Mesothelial cell of epicardium (in vitro differentiated cells): ENCODE results near the gene NOLC1. TPM values are rescaled to one million over a fixed set of nuclear protein-coding genes. Genes with fewer than 3 reads are reported as not detected.

Experiments
- DNase-seq, 2 experiments: peaks; one replicate each; pipeline ENCODE4 v3.0.0; 2021; ENCODE audit warnings: low spot score in 2 of 2; ENCODE audit not compliant: unreplicated experiment in 2 of 2
- H3K27ac Mint-ChIP-seq: 2 replicates; pipeline ENCODE4 v1.8.0; 2021; ENCODE audit warnings: mixed read lengths
- H3K27me3 Mint-ChIP-seq: 2 replicates; pipeline ENCODE4 v1.8.0; 2021; ENCODE audit warnings: low read depth, mixed read lengths
- H3K36me3 Mint-ChIP-seq: 2 replicates; pipeline ENCODE4 v1.8.0; 2021; ENCODE audit warnings: mixed read lengths
- H3K4me1 Mint-ChIP-seq: 2 replicates; pipeline ENCODE4 v1.8.0; 2021; ENCODE audit warnings: mixed read lengths
- H3K4me3 Mint-ChIP-seq: 2 replicates; pipeline ENCODE4 v1.8.0; 2021; ENCODE audit warnings: mild to moderate bottlenecking, moderate library complexity, mixed read lengths
- H3K9me3 Mint-ChIP-seq: 2 replicates; pipeline ENCODE4 v1.8.0; 2021; ENCODE audit warnings: mixed read lengths
- total RNA-seq: library from RNA; stranded (reverse); gene quantifications from 3 replicates; pipeline ENCODE4 v1.2.1, GENCODE V29; 2021
- TF ChIP-seq, protein P1 (sequence below): fragments of 200-600 bp; sonication (generic); IDR thresholded peaks from one replicate; pipeline ENCODE4 v1.5.0; 2021; ENCODE audit warnings: antibody characterized with exemption; ENCODE audit not compliant: unreplicated experiment

Gene NOLC1
- total RNA-seq, 1 donor from 2014 or later, result 65.5 TPM

- Mint-ChIP-seq H3K27me3 (no peaks in the 10 kb centered on the region), H3K27ac (no peak overlapping the region)
Observed at GRCh38 chr10:102139281-102140110, 12.7 kb upstream of the NOLC1 start.

GRCh38 chr10:102140218-102140617 lies 12.0 kb upstream of the NOLC1 start:
- H3K9me3 Mint-ChIP-seq, result no peaks in the 10 kb centered on the region
- H3K36me3 Mint-ChIP-seq, result peaks cover 44% of the 10 kb centered on the region
- H3K4me3 Mint-ChIP-seq, result no peak overlapping the region
- no peaks in the 10 kb centered on the region for H3K27me3 Mint-ChIP-seq
- no peak for DNase-seq
- peaks cover 11% of the 10 kb centered on the region for H3K4me1 Mint-ChIP-seq
- H3K27ac Mint-ChIP-seq, result no peak overlapping the region
- TF ChIP-seq, protein P1, sequence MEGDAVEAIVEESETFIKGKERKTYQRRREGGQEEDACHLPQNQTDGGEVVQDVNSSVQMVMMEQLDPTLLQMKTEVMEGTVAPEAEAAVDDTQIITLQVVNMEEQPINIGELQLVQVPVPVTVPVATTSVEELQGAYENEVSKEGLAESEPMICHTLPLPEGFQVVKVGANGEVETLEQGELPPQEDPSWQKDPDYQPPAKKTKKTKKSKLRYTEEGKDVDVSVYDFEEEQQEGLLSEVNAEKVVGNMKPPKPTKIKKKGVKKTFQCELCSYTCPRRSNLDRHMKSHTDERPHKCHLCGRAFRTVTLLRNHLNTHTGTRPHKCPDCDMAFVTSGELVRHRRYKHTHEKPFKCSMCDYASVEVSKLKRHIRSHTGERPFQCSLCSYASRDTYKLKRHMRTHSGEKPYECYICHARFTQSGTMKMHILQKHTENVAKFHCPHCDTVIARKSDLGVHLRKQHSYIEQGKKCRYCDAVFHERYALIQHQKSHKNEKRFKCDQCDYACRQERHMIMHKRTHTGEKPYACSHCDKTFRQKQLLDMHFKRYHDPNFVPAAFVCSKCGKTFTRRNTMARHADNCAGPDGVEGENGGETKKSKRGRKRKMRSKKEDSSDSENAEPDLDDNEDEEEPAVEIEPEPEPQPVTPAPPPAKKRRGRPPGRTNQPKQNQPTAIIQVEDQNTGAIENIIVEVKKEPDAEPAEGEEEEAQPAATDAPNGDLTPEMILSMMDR, result no peak

More at GRCh38 chr10:102139281-102140110, 12.7 kb upstream of the NOLC1 start:
- Mint-ChIP-seq H3K4me3 (no peak overlapping the region), H3K9me3 (no peaks in the 10 kb centered on the region), H3K4me1 (peaks cover 17% of the 10 kb centered on the region), H3K36me3 (peaks cover 41% of the 10 kb centered on the region)
- DNase-seq, result no peak
- TF ChIP-seq, protein P1, result no peak

DNA sequence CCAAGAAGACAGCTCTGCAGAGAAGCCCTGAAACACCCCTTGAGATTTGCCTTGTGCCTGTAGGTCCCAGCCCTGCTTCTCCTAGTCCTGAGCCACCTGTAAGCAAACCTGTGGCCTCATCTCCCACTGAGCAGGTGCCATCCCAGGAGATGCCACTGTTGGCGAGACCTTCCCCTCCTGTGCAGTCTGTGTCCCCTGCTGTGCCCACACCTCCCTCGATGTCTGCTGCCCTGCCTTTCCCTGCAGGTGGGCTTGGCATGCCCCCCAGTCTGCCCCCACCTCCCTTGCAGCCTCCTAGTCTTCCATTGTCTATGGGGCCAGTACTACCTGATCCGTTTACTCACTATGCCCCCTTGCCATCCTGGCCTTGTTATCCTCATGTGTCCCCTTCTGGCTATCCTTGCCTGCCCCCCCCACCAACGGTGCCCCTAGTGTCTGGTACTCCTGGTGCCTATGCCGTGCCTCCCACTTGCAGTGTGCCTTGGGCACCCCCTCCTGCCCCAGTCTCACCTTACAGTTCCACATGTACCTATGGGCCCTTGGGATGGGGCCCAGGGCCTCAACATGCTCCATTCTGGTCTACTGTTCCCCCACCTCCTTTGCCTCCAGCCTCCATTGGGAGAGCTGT lies 11.2 kb upstream of the NOLC1 start:
- Mint-ChIP-seq H3K9me3 (no peaks in the 10 kb centered on the region), H3K4me3 (no peak overlapping the region), H3K36me3 (peaks cover 46% of the 10 kb centered on the region), H3K4me1 (peaks cover 6% of the 10 kb centered on the region), H3K27ac (no peak overlapping the region), H3K27me3 (no peaks in the 10 kb centered on the region)
- DNase-seq, result no peak
- TF ChIP-seq, protein P1, result no peak

GRCh38 chr10:102141583-102142107 lies 10.5 kb upstream of the NOLC1 start:
- no peaks in the 10 kb centered on the region for H3K27me3 Mint-ChIP-seq
- no peak for DNase-seq
- no peaks in the 10 kb centered on the region for H3K9me3 Mint-ChIP-seq
- no peak overlapping the region for H3K4me3 Mint-ChIP-seq
- TF ChIP-seq, protein P1, result no peak
- H3K36me3 Mint-ChIP-seq, result peaks cover 48% of the 10 kb centered on the region
- no peak overlapping the region for H3K27ac Mint-ChIP-seq
- H3K4me1 Mint-ChIP-seq, result peaks cover 3% of the 10 kb centered on the region

GRCh38 chr10:102146971-102147428 lies 5.2 kb upstream of the NOLC1 start:
- Mint-ChIP-seq H3K36me3 (peaks cover 47% of the 10 kb centered on the region), H3K4me3 (no peak overlapping the region), H3K9me3 (no peaks in the 10 kb centered on the region), H3K27me3 (no peaks in the 10 kb centered on the region), H3K27ac (no peak overlapping the region), H3K4me1 (peaks cover 7% of the 10 kb centered on the region)
- no peak for DNase-seq
- TF ChIP-seq, protein P1, result no peak
